ENCODE measurements around the gene APCDD1L.

DNA sequence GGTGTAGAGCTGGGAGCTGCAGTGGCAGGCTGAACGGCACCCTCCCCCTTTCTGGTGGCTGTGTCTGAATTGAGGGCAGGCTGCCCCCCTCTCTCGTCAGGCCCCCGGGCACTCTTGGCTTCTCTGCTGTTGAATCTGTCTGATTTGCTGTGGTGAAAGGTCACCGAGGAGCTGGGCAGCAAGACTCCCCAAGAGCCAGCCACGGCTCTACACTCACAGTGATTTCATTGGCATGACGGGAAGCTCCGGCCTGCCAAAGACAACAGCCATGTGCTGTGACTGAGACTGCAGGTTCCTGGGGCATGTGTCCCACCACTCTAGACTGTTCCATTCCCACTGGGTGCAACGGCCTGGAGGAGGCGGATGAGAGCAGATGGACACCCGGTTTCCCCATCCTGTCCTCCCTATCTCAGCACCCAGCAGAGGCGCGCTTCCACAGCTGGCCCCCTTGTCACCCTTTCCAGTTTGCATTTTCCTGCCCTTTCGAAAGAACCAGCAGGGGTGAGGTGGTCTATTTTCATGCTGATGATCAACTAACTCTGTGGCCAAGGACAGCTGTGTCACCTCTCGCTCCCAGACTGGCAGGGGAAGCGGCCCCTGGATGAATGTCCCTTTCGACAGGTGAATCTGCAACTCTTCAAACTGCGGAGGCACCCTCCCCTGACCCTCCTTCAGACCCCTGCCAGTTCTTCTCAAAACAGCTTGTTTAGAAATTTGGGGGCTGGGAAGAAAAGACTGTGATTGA is 2.2 kb downstream of the APCDD1L start:
- TF ChIP-seq, protein P1, sequence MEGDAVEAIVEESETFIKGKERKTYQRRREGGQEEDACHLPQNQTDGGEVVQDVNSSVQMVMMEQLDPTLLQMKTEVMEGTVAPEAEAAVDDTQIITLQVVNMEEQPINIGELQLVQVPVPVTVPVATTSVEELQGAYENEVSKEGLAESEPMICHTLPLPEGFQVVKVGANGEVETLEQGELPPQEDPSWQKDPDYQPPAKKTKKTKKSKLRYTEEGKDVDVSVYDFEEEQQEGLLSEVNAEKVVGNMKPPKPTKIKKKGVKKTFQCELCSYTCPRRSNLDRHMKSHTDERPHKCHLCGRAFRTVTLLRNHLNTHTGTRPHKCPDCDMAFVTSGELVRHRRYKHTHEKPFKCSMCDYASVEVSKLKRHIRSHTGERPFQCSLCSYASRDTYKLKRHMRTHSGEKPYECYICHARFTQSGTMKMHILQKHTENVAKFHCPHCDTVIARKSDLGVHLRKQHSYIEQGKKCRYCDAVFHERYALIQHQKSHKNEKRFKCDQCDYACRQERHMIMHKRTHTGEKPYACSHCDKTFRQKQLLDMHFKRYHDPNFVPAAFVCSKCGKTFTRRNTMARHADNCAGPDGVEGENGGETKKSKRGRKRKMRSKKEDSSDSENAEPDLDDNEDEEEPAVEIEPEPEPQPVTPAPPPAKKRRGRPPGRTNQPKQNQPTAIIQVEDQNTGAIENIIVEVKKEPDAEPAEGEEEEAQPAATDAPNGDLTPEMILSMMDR (IDR thresholded peaks at IDR 0.05; ENCODE audit: poor library complexity), result no peak
- TF ChIP-seq EZH2 (IDR thresholded peaks at IDR 0.05; ENCODE audit: borderline replicate concordance), result no peak
- no peak for TF ChIP-seq EZH2phosphoT487 (IDR thresholded peaks at IDR 0.05; ENCODE audit: low read depth, severe bottlenecking, unreplicated experiment)
